B cell (primary cell): ENCODE measurements around the gene DAAM2. TPM values are rescaled to one million over a fixed set of nuclear protein-coding genes. Genes with fewer than 3 reads are reported as not detected.

Experiments used
- ATAC-seq: fragments of 200-7000 bp; cut with Tn5 transposase; one replicate; pipeline ENCODE4 v1.10.0; 2021; ENCODE audit warnings: low read depth, mild to moderate bottlenecking, moderate number of reproducible peaks, moderate library complexity
- CTCF ChIA-PET: fragments of 350-600 bp; sonication (Branson Sonifier 250); formaldehyde crosslinking; loops from one replicate; lab custom pipeline; 2021; ENCODE audit warnings: antibody characterized with exemption, inconsistent platforms; lab: Charles Lee
- POLR2A ChIA-PET: fragments of 350-600 bp; sonication (Branson Sonifier 250); formaldehyde crosslinking; loops from one replicate; lab custom pipeline; 2021; ENCODE audit warnings: antibody characterized with exemption; lab: Charles Lee
- DNase-seq: peaks from one replicate; pipeline ENCODE4 v3.0.0; 2013
- H2AFZ ChIP-seq: 2 replicates; pipeline ENCODE4 v1.6.1; 2012; ENCODE audit warnings: mild to moderate bottlenecking, low read depth, low read length; ENCODE audit not compliant: insufficient read depth, poor library complexity, severe bottlenecking
- H3K27ac ChIP-seq, 2 donors: 1 replicate in 1 of 2; 2 replicates in 1 of 2; pipeline ENCODE4 v1.5.1; 2012 to 2013; ENCODE audit warnings: low read length in 2 of 2, mild to moderate bottlenecking in 2 of 2, moderate library complexity in 1 of 2
- H3K27me3 ChIP-seq, 4 experiments: fragments of 200-600 bp in 1 of 4; sonication (generic) in 1 of 4; replicated peaks in 1 of 4; 1 replicate in 2 of 4; 2 replicates in 2 of 4; pipeline versions ENCODE4 v1.6.1 to v1.7.0; 2013 to 2016; ENCODE audit warnings: low read length in 3 of 4, mild to moderate bottlenecking in 2 of 4, mixed read lengths in 1 of 4, moderate library complexity in 1 of 4; ENCODE audit not compliant: insufficient read depth in 4 of 4, control insufficient read depth in 3 of 4; ENCODE audit errors: control extremely low read depth in 1 of 4
- H3K36me3 ChIP-seq, 2 experiments: replicated peaks in 1 of 2; 1 replicate in 1 of 2; 2 replicates in 1 of 2; pipeline versions ENCODE4 v1.6.1 to v1.7.1; 2013; ENCODE audit warnings: low read length in 1 of 2; ENCODE audit not compliant: insufficient read depth in 2 of 2, control insufficient read depth in 1 of 2; ENCODE audit errors: control extremely low read depth in 1 of 2, extremely low read depth in 1 of 2
- H3K4me1 ChIP-seq, 2 donors: fragments of 200-600 bp in 1 of 2; sonication (generic) in 1 of 2; 1 replicate in 1 of 2; 2 replicates in 1 of 2; pipeline versions ENCODE4 v1.5.1 to v1.6.1; 2013 to 2017; ENCODE audit warnings: low read length in 2 of 2; ENCODE audit not compliant: control insufficient read depth in 2 of 2, insufficient read depth in 2 of 2
- H3K4me2 ChIP-seq: replicated peaks from 2 replicates; pipeline ENCODE3; 2012; ENCODE audit warnings: mild to moderate bottlenecking, low read depth, low read length; ENCODE audit not compliant: poor library complexity, severe bottlenecking
- H3K4me3 ChIP-seq, 5 experiments: fragments of 200-600 bp in 1 of 5; sonication (generic) in 1 of 5; 1 replicate in 3 of 5; 2 replicates in 2 of 5; pipeline versions ENCODE4 v1.5.1 to v1.7.0; 2011 to 2016; ENCODE audit warnings: low read length in 4 of 5, mild to moderate bottlenecking in 4 of 5, low read depth in 2 of 5, control low read depth in 1 of 5, moderate library complexity in 1 of 5; ENCODE audit not compliant: insufficient read depth in 1 of 5; ENCODE audit errors: control extremely low read depth in 1 of 5, extremely low read depth in 1 of 5
- H3K79me2 ChIP-seq: fragments of 200-600 bp; sonication (generic); one replicate; pipeline ENCODE4 v1.6.0; 2016; ENCODE audit warnings: low read length; ENCODE audit not compliant: control insufficient read depth, insufficient read depth
- H3K9ac ChIP-seq: fragments of 200-600 bp; sonication (generic); 2 replicates; pipeline ENCODE4 v1.6.1; 2017; ENCODE audit warnings: mild to moderate bottlenecking, low read length, moderate library complexity
- H3K9me3 ChIP-seq, 3 donors: one replicate each; pipeline versions ENCODE4 v1.6.1 to v1.7.1; 2013; ENCODE audit warnings: low read length in 2 of 3; ENCODE audit not compliant: control insufficient read depth in 2 of 3, insufficient read depth in 1 of 3; ENCODE audit errors: control extremely low read depth in 1 of 3
- H4K20me1 ChIP-seq: 2 replicates; pipeline ENCODE4 v1.6.0; 2012; ENCODE audit warnings: mild to moderate bottlenecking, low read length; ENCODE audit not compliant: insufficient read depth, control insufficient read depth, poor library complexity, severe bottlenecking
- H3K27ac Mint-ChIP-seq: one replicate; pipeline ENCODE4 v1.8.0; 2021; ENCODE audit warnings: mixed read lengths
- H3K27me3 Mint-ChIP-seq: one replicate; pipeline ENCODE4 v1.8.0; 2021; ENCODE audit warnings: mixed read lengths
- H3K4me1 Mint-ChIP-seq: one replicate; pipeline ENCODE4 v1.8.0; 2021; ENCODE audit warnings: mixed read lengths
- H3K4me3 Mint-ChIP-seq: one replicate; pipeline ENCODE4 v1.8.0; 2021; ENCODE audit warnings: mixed read lengths
- H3K9me3 Mint-ChIP-seq: one replicate; pipeline ENCODE4 v1.8.0; 2022; ENCODE audit warnings: mixed read lengths; ENCODE audit not compliant: insufficient read depth
- EZH2 ChIP-seq: IDR thresholded peaks from 2 replicates; pipeline ENCODE4 v1.6.1; 2012; ENCODE audit warnings: borderline replicate concordance, low read depth, mild to moderate bottlenecking, moderate library complexity, low read length; ENCODE audit not compliant: insufficient read depth, poor library complexity, severe bottlenecking
- WGBS: methylation state at CpG from one replicate; pipeline ENCODE4 v1.1.5; 2013; ENCODE audit warnings: missing lambda C conversion rate; ENCODE audit not compliant: insufficient coverage; 5-methylcytosine and 5-hydroxymethylcytosine counted together
- intact Hi-C: fragments of 100-400 bp; cut with micrococcal nuclease; formaldehyde crosslinking; loops from one replicate; pipeline ENCODE4 v1.10.0; 2022
- polyA plus RNA-seq: library from polyadenylated mRNA; depleted of rRNA; stranded (reverse); fragments of >200 nt; gene quantifications from 2 replicates; pipeline ENCODE4 v1.2.3, GENCODE V29; 2012
- total RNA-seq, 2 donors: library from RNA; stranded (reverse); fragments of 120-200 nt in 1 of 2; gene quantifications; 1 replicate in 1 of 2; 2 replicates in 1 of 2; pipeline versions ENCODE4 v1.2.3 to v1.2.4, GENCODE V29; 2013 to 2022
- TF ChIP-seq, protein P1 (sequence below): fragments of 200-600 bp; IDR thresholded peaks from one replicate; pipeline ENCODE4 v1.8.0; 2022; ENCODE audit warnings: antibody characterized with exemption, mild to moderate bottlenecking

The DAAM2 gene
- total and polyA plus RNA-seq, 2 donors (not counting 1 experiment from before 2014, with no cell fraction given), result not detected

GRCh38 chr6:39910744-39911143 is 118.6 kb downstream of the DAAM2 start:
- DNase-seq (no peak), ATAC-seq (no peak)
- no CpG with 5 or more reads among the region's 2 CpGs for WGBS
- Mint-ChIP-seq H3K4me3 (no peak overlapping the region), H3K27me3 (peaks cover 9% of the 10 kb centered on the region), H3K27ac (no peak overlapping the region), H3K4me1 (no peaks in the 10 kb centered on the region), H3K9me3 (no peaks in the 10 kb centered on the region)
- ChIA-PET CTCF (no interaction called here), POLR2A (no interaction called here)
- Histone ChIP-seq H3K9me3 (no peaks in the 10 kb centered on the region), H3K27me3 (no peaks in the 10 kb centered on the region), H3K79me2 (no peaks in the 10 kb centered on the region), H3K27ac (no peak overlapping the region), H3K4me2 (no peak overlapping the region), H2AFZ (no peak overlapping the region), H3K4me1 (no peaks in the 10 kb centered on the region), H4K20me1 (no peaks in the 10 kb centered on the region), H3K9ac (no peak overlapping the region), H3K36me3 (no peaks in the 10 kb centered on the region), H3K4me3 (no peak overlapping the region)
- TF ChIP-seq, protein P1, sequence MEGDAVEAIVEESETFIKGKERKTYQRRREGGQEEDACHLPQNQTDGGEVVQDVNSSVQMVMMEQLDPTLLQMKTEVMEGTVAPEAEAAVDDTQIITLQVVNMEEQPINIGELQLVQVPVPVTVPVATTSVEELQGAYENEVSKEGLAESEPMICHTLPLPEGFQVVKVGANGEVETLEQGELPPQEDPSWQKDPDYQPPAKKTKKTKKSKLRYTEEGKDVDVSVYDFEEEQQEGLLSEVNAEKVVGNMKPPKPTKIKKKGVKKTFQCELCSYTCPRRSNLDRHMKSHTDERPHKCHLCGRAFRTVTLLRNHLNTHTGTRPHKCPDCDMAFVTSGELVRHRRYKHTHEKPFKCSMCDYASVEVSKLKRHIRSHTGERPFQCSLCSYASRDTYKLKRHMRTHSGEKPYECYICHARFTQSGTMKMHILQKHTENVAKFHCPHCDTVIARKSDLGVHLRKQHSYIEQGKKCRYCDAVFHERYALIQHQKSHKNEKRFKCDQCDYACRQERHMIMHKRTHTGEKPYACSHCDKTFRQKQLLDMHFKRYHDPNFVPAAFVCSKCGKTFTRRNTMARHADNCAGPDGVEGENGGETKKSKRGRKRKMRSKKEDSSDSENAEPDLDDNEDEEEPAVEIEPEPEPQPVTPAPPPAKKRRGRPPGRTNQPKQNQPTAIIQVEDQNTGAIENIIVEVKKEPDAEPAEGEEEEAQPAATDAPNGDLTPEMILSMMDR, result no peak
- TF ChIP-seq EZH2, result no peak
- intact Hi-C loops, result no loop called here

- H3K4me2 ChIP-seq, result no peak overlapping the region
- Mint-ChIP-seq H3K9me3 (no peaks in the 10 kb centered on the region), H3K4me3 (no peak overlapping the region), H3K4me1 (no peaks in the 10 kb centered on the region), H3K27ac (no peak overlapping the region), H3K27me3 (peaks cover 12% of the 10 kb centered on the region)
- POLR2A ChIA-PET, result no interaction called here
- H3K79me2 ChIP-seq, result no peaks in the 10 kb centered on the region
- no peak overlapping the region for H3K27ac ChIP-seq
- CTCF ChIA-PET, result no interaction called here
- no peaks in the 10 kb centered on the region for H4K20me1 ChIP-seq
- H3K4me3 ChIP-seq, result no peak overlapping the region
- H3K9ac ChIP-seq, result no peak overlapping the region
- intact Hi-C loops, result no loop called here
- no peaks in the 10 kb centered on the region for H3K27me3 ChIP-seq
- H3K4me1 ChIP-seq, result no peaks in the 10 kb centered on the region
- ATAC-seq (no peak), DNase-seq (no peak)
- H3K9me3 ChIP-seq, result no peaks in the 10 kb centered on the region
- no peaks in the 10 kb centered on the region for H3K36me3 ChIP-seq
- WGBS, result 94% methylated on average over 9 of the region's 10 CpGs
- TF ChIP-seq, protein P1, result no peak
- TF ChIP-seq EZH2, result no peak
- H2AFZ ChIP-seq, result no peak overlapping the region
These were observed 119.4 kb downstream of the DAAM2 start for GRCh38 chr6:39911513-39912125.
